H1 (cell line): Measurements from ENCODE around the gene APOL5. TPM values are rescaled to one million over a fixed set of nuclear protein-coding genes. Genes with fewer than 3 reads are reported as not detected.

ENCODE experiments used
- polyA plus RNA-seq, 7 experiments: library from polyadenylated mRNA; depleted of rRNA in 3 of 7; stranded (reverse) in 5 of 7; unstranded in 2 of 7; fragments of >200 nt in 5 of 7; fragments of 200-250 nt in 2 of 7; gene quantifications; 1 replicate in 5 of 7; 2 replicates in 1 of 7; 4 replicates in 1 of 7; pipeline versions ENCODE4 v1.2.1 to v1.2.3, GENCODE V29; 2011 to 2013; ENCODE audit warnings: missing spikeins in 2 of 7, mixed read lengths in 2 of 7
- total RNA-seq: library from RNA; stranded (reverse); fragmentation: NEBNext Ultra II Directional; extraction: Animal tissue kit (Norgen Biotek cat#: 25700); gene quantifications from 2 replicates; pipeline ENCODE4 v1.2.1, GENCODE V29; 2021
- TF ChIP-seq, protein P1 (sequence below): IDR thresholded peaks from 2 replicates; pipeline ENCODE4 v1.6.1; 2012; ENCODE audit warnings: inconsistent platforms

Gene APOL5
- total and polyA plus RNA-seq, 2 of the 8 experiments (the other 6 are each of a cell fraction or from before 2014, with no cell fraction given): not detected

- TF ChIP-seq, protein P1, sequence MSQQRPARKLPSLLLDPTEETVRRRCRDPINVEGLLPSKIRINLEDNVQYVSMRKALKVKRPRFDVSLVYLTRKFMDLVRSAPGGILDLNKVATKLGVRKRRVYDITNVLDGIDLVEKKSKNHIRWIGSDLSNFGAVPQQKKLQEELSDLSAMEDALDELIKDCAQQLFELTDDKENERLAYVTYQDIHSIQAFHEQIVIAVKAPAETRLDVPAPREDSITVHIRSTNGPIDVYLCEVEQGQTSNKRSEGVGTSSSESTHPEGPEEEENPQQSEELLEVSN: no peak
Measured at GRCh38 chr22:35729309-35729698, 11.6 kb downstream of the APOL5 start (continued).
